Prostate gland (tissue), 2 donors: ENCODE measurements around the gene TBK1. TPM values are rescaled to one million over a fixed set of nuclear protein-coding genes. Genes with fewer than 3 reads are reported as not detected.

Experiments
- DNase-seq: peaks from one replicate; pipeline ENCODE4 v3.0.0-alpha.2; 2019; ENCODE audit warnings: low spot score
- H3K27ac ChIP-seq, 2 donors: fragments of 200-600 bp; sonication (generic); 2 replicates each; pipeline ENCODE4 v1.5.1; 2017 to 2019
- H3K27me3 ChIP-seq: fragments of 200-600 bp; sonication (generic); replicated peaks from 2 replicates; pipeline ENCODE4 v1.5.1; 2019; ENCODE audit not compliant: insufficient read depth
- H3K36me3 ChIP-seq, 2 donors: fragments of 200-600 bp; sonication (generic); 1 replicate in 1 of 2; 2 replicates in 1 of 2; pipeline versions ENCODE4 v1.5.1 to v1.8.1; 2017 to 2019
- H3K4me1 ChIP-seq: fragments of 200-600 bp; sonication (generic); replicated peaks from 2 replicates; pipeline ENCODE4 v1.5.1; 2019
- H3K4me3 ChIP-seq, 2 donors: fragments of 200-600 bp; sonication (generic); 2 replicates each; pipeline ENCODE4 v1.5.1; 2017 to 2019
- H3K9me3 ChIP-seq: fragments of 200-600 bp; sonication (generic); 2 replicates; pipeline ENCODE4 v1.5.1; 2017
- POLR2A ChIP-seq: fragments of 450-650 bp; IDR thresholded peaks from one replicate; pipeline ENCODE4 v1.6.1; 2016; ENCODE audit warnings: antibody characterized with exemption, mild to moderate bottlenecking
- POLR2AphosphoS5 ChIP-seq: sonication (generic); formaldehyde crosslinking; IDR thresholded peaks from one replicate; pipeline ENCODE4 v1.6.1; 2017; ENCODE audit warnings: antibody characterized with exemption
- WGBS: methylation state at CpG from one replicate; pipeline ENCODE4 v1.1.5; 2018; 5-methylcytosine and 5-hydroxymethylcytosine counted together
- intact Hi-C: fragments of 100-400 bp; cut with DNase I; formaldehyde crosslinking; loops from one replicate; pipeline ENCODE4 v1.14.2; 2022
- total RNA-seq, 2 donors: library from RNA; depleted of rRNA; stranded (reverse); fragments of >200 nt; gene quantifications; one replicate each; pipeline ENCODE4 v1.1.0, GENCODE V29; 2016
- TF ChIP-seq, protein P1 (sequence below), 4 experiments: fragments of 200-600 bp in 2 of 4; fragments of 450-650 bp in 2 of 4; sonication (generic) in 2 of 4; IDR thresholded peaks; 1 replicate in 3 of 4; 2 replicates in 1 of 4; pipeline ENCODE4 v1.5.1; 2016 to 2019; ENCODE audit warnings: antibody characterized with exemption in 4 of 4, mild to moderate bottlenecking in 2 of 4, moderate library complexity in 2 of 4

Gene TBK1
- total RNA-seq, 2 donors from 2014 or later: 25.9 to 33.6 TPM

DNA sequence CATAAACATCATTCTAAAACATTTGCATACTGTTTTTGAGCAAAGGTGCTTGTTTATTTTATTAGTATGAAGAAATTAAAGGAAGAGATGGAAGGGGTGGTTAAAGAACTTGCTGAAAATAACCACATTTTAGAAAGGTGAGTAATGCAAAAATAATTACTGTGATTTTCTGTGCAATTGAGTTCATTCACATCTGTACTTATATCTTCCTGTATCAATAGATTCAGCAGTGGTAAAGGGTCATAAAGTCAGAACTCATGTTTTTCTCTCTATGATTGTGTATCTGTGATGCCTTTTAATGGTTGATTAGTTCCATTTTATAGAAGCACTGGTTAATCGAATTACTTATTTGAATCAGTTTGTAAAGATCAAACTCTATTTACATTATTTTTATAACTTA, 46.0 kb downstream of the TBK1 start:
- TF ChIP-seq POLR2A: no peak
- TF ChIP-seq, protein P1, sequence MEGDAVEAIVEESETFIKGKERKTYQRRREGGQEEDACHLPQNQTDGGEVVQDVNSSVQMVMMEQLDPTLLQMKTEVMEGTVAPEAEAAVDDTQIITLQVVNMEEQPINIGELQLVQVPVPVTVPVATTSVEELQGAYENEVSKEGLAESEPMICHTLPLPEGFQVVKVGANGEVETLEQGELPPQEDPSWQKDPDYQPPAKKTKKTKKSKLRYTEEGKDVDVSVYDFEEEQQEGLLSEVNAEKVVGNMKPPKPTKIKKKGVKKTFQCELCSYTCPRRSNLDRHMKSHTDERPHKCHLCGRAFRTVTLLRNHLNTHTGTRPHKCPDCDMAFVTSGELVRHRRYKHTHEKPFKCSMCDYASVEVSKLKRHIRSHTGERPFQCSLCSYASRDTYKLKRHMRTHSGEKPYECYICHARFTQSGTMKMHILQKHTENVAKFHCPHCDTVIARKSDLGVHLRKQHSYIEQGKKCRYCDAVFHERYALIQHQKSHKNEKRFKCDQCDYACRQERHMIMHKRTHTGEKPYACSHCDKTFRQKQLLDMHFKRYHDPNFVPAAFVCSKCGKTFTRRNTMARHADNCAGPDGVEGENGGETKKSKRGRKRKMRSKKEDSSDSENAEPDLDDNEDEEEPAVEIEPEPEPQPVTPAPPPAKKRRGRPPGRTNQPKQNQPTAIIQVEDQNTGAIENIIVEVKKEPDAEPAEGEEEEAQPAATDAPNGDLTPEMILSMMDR (IDR thresholded peaks at IDR 0.05): no peak
- no peak for TF ChIP-seq POLR2AphosphoS5
- DNase-seq: no peak
- intact Hi-C loops: no loop called here
- peaks cover 3 to 7% of the 10 kb centered on the region in 2 donors for H3K36me3 ChIP-seq
- H3K4me3 ChIP-seq: no peak overlapping the region
- no peaks in the 10 kb centered on the region for H3K4me1 ChIP-seq
- no peaks in the 10 kb centered on the region for H3K27me3 ChIP-seq
- H3K9me3 ChIP-seq: no peaks in the 10 kb centered on the region
- WGBS: 76% methylated on average over 1 of the region's 1 CpG
- no peak overlapping the region for H3K27ac ChIP-seq

DNA sequence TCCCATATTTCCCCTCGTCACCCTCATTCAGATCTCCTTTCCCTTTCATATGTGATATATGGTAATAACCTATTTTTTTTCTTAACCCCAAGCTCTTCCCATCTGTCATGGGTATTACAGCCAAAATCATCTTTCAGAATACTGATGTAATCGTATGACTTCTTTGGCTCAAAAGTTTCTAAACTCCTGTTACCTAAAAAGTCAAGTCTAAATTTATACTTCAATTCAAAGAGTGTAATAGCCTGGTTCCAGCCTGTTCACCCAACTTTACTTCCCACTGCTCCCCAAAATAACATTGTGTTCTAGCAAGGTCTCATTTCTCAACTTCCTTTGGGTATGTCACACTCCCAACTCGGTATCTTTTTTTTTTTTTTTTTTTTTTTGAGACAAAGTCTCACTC, 48.5 kb downstream of the TBK1 start:
- no peaks in the 10 kb centered on the region for H3K27me3 ChIP-seq
- DNase-seq: no peak
- H3K4me3 ChIP-seq: no peak overlapping the region
- TF ChIP-seq, protein P1 (IDR thresholded peaks at IDR 0.05): no peak
- TF ChIP-seq POLR2AphosphoS5 (no peak), POLR2A (no peak)
- H3K4me1 ChIP-seq: no peaks in the 10 kb centered on the region
- 85% methylated on average over 3 of the region's 3 CpGs for WGBS
- H3K9me3 ChIP-seq: no peaks in the 10 kb centered on the region
- peaks cover 3 to 7% of the 10 kb centered on the region in 2 donors for H3K36me3 ChIP-seq
- no peak overlapping the region for H3K27ac ChIP-seq
- intact Hi-C loops: no loop called here

DNA sequence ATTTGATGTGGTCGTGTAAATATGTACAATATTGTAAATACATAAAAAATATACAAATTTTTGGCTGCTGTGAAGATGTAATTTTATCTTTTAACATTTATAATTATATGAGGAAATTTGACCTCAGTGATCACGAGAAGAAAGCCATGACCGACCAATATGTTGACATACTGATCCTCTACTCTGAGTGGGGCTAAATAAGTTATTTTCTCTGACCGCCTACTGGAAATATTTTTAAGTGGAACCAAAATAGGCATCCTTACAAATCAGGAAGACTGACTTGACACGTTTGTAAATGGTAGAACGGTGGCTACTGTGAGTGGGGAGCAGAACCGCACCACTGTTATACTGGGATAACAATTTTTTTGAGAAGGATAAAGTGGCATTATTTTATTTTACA, 49.6 kb downstream of the TBK1 start:
- H3K27me3 ChIP-seq: no peaks in the 10 kb centered on the region
- 89% methylated on average over 7 of the region's 7 CpGs for WGBS
- H3K4me1 ChIP-seq: no peaks in the 10 kb centered on the region
- peaks cover 2 to 7% of the 10 kb centered on the region in 2 donors for H3K36me3 ChIP-seq
- no peak for TF ChIP-seq POLR2AphosphoS5
- TF ChIP-seq POLR2A: no peak
- TF ChIP-seq, protein P1 (IDR thresholded peaks at IDR 0.05): no peak
- H3K27ac ChIP-seq: no peak overlapping the region
- intact Hi-C loops: no loop called here
- H3K4me3 ChIP-seq: no peak overlapping the region
- H3K9me3 ChIP-seq: no peaks in the 10 kb centered on the region
- DNase-seq: no peak

DNA sequence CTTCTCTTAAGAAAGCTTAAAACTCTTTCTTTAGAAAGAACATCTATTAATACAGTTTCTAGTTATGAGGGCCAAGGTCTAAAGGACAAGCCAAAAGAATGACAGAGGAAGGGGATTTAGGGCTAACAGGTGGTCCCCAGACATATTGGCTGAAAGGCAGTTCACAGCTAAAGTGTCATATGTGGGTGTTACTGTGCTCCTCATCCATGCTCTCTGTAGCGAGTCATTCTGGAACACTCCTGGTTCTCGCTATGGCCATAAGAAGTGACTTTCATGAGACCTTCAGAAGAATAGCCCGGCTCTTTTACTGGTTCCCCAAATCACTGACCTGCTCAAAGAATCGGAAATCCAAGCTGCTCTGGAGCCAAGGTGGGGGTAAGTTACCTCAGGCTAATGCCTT, 55.0 kb downstream of the TBK1 start:
- no peaks in the 10 kb centered on the region for H3K27me3 ChIP-seq
- whole genome bisulfite sequencing: 85% methylated on average over 4 of the region's 4 CpGs
- TF ChIP-seq POLR2AphosphoS5: no peak
- TF ChIP-seq, protein P1 (IDR thresholded peaks at IDR 0.05): no peak
- TF ChIP-seq POLR2A: no peak
- no peaks in the 10 kb centered on the region for H3K4me1 ChIP-seq
- intact Hi-C loops: no loop called here
- DNase-seq: no peak
- H3K27ac ChIP-seq: no peak overlapping the region
- no peaks in the 10 kb centered on the region for H3K36me3 ChIP-seq
- no peak overlapping the region for H3K4me3 ChIP-seq
- no peaks in the 10 kb centered on the region for H3K9me3 ChIP-seq

DNA sequence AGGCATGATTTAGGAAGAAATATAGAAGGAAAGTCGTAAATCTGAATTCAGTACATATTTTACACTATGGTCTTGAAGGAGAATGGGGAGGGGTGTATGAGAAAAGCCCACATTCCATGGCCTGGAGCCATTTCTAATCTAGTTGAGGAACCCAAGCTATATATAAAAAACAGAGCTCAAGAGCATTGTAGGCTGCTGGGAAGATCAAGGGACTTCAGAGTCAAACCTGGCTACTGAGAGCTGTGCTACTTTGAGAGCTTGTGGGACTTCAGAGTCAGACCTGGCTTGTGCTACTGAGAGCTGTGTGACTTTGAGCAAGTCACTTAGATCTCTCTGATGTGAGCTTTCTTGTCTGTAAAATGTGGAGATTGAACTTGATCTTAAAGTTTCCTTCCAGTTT, 58.7 kb downstream of the TBK1 start:
- Histone ChIP-seq H3K4me3 (no peak overlapping the region), H3K9me3 (no peaks in the 10 kb centered on the region), H3K27me3 (no peaks in the 10 kb centered on the region), H3K36me3 (no peaks in the 10 kb centered on the region), H3K4me1 (no peaks in the 10 kb centered on the region), H3K27ac (no peak overlapping the region)
- 85% methylated on average over 1 of the region's 1 CpG for WGBS
- TF ChIP-seq, protein P1 (IDR thresholded peaks at IDR 0.05): no peak
- TF ChIP-seq POLR2AphosphoS5: no peak
- no peak for TF ChIP-seq POLR2A
- intact Hi-C loops: no loop called here
- no peak for DNase-seq
